Rectal smooth muscle tissue (tissue), 1 donor: ENCODE measurements around the gene TBC1D2.
"Not testable (repeated sequence)": the region's sequence is repeated elsewhere in the genome, so short reads cannot be mapped to it uniquely, and the experiment has no call there.

Experiments used
- H3K27ac ChIP-seq: one replicate; pipeline ENCODE4 v1.7.0; 2013; ENCODE audit warnings: low read depth, low read length, inconsistent platforms
- H3K27me3 ChIP-seq: one replicate; pipeline ENCODE4 v1.7.0; 2013; ENCODE audit warnings: low read length; ENCODE audit not compliant: control insufficient read depth, insufficient read depth
- H3K36me3 ChIP-seq: one replicate; pipeline ENCODE4 v1.7.0; 2013; ENCODE audit warnings: low read length; ENCODE audit not compliant: control insufficient read depth, insufficient read depth
- H3K4me1 ChIP-seq: one replicate; pipeline ENCODE4 v1.7.0; 2013; ENCODE audit warnings: low read length; ENCODE audit not compliant: control insufficient read depth, insufficient read depth
- H3K4me3 ChIP-seq: one replicate; pipeline ENCODE4 v1.7.0; 2013; ENCODE audit warnings: low read length
- H3K9ac ChIP-seq: one replicate; pipeline ENCODE4 v1.7.0; 2013; ENCODE audit warnings: low read length

Gene TBC1D2

DNA sequence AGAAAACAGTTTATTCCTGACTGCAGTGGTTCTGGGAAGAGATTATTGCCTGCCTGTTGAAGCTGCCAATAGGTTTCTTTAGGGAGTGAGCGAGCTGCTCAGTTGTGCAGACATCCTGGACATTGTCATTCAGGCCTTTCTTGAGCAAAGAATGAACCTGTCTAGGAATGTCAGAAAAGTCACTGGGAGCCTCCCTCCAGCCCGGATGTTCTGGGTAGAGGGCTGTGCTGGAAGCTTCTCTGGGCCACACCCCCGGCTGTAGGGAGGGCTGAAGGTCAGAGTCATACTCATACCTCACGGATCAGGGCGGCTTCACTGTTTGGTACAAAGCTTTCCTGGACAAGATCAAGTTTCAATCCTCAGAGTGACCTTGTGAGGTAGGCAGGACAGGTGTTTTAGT, 33.4 kb upstream of the TBC1D2 start:
- Histone ChIP-seq H3K27ac (no peak overlapping the region), H3K9ac (no peak overlapping the region), H3K4me3 (no peak overlapping the region), H3K36me3 (no peaks in the 10 kb centered on the region), H3K4me1 (no peaks in the 10 kb centered on the region), H3K27me3 (peaks cover 3% of the 10 kb centered on the region)

DNA sequence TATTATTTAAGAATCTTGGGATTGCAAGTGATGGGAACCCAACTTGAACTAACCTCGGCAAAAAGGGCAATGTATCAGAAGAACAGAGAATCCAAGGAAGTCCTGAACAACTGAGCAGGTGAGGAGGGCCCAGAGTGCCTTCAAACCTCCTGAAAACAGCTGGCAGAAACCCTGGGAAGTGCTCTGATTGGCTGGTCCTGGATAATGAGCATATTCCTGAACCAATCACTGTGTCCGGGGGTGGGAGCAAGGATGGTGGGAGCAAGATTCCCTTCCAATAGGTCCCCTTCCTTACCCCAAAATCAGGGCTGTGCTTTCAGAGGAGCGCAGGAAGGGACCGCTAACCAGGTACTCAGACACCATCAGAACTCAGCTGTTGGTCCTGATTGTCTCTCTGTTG, 31.9 kb upstream of the TBC1D2 start:
- no peak overlapping the region for H3K9ac ChIP-seq
- no peak overlapping the region for H3K4me3 ChIP-seq
- H3K27ac ChIP-seq, result no peak overlapping the region
- no peaks in the 10 kb centered on the region for H3K4me1 ChIP-seq
- no peaks in the 10 kb centered on the region for H3K27me3 ChIP-seq
- no peaks in the 10 kb centered on the region for H3K36me3 ChIP-seq

DNA sequence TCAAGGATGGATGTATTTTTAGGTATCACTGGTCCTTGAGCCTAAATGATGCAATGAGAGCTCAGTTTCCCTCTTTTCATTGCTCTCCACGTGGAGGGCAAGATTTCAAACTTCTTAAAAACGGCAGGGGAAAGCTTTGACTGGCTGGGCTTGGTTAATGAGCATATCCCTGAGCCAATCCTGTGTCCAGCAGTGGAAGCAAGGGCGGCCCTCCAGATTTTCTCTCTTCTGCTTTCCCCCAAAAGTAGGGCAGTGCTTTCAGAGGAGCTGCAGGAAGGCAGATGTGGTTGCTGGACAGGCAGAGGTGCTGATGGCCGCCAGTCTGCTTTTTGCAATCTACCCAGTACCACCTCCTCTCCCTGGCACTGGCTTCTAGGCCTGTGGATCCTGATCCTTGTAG, 30.0 kb upstream of the TBC1D2 start:
- Histone ChIP-seq H3K4me3 (no peak overlapping the region), H3K9ac (no peak overlapping the region), H3K36me3 (no peaks in the 10 kb centered on the region), H3K27me3 (no peaks in the 10 kb centered on the region), H3K27ac (no peak overlapping the region), H3K4me1 (no peaks in the 10 kb centered on the region)

DNA sequence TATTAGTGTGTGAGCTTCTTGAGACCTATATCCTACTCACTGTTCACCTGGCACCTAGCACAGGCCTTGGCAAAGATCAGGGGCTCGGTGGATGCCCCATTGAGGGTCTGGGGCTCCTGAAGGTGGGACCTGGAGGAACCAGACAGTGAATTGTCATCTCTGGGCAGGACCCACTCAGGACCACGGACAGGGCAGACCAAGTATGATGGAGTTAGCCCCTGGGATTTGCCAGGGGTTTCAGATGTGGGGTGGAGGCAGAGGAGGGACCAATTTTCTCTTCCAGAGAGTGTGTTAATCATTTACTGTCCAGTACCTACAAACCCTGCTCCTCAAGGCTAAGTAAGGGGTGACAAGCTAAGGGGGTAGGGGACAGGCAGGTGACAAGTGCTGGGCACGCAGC, 29.3 kb upstream of the TBC1D2 start:
- Histone ChIP-seq H3K36me3 (no peaks in the 10 kb centered on the region), H3K27me3 (no peaks in the 10 kb centered on the region), H3K9ac (no peak overlapping the region), H3K27ac (no peak overlapping the region), H3K4me3 (no peak overlapping the region), H3K4me1 (no peaks in the 10 kb centered on the region)

DNA sequence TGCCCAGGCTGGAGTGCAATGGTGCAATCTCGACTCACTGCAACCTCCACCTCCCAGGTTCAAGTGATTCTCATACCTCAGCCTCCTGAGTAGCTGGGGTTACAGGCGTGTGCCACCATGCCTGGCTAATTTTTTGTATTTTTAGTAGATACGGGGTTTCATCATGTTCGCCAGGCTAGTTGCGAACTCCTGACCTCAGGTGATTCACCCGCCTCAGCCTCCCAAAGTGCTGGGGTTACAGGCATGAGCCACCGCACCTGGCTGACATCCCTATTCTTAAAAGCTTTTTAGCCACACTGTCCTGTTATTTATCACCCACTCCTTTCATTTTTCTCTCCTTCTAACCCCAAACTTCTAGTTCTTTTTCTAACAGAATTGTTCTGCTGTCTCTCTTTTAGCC, 27.7 kb upstream of the TBC1D2 start:
- not testable (repeated sequence) for H3K4me1 ChIP-seq, H3K36me3 ChIP-seq, H3K4me3 ChIP-seq, H3K9ac ChIP-seq, H3K27me3 ChIP-seq, H3K27ac ChIP-seq

DNA sequence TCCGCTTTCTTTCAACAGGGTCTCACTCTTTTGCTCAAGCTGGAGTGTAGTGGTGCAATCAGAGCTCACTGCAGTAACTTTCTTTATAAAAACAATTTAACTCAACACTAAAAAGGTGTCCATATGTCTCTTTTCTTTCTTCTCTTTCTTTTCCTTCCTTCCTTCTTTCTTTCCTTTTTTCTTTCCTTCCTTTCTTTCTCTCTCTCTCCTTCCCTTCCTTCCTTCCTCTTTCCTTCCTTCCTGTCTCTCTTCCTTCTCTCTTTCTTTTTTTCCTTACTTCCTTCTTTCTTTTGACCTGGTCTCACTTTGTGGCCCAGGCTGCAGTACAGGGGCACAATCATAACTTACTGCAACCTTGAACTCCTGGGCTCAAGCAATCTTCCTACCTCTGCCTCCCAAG, 25.8 kb upstream of the TBC1D2 start:
- H3K4me1 ChIP-seq, result no peaks in the 10 kb centered on the region
- no peak overlapping the region for H3K9ac ChIP-seq
- H3K27me3 ChIP-seq, result no peaks in the 10 kb centered on the region
- no peak overlapping the region for H3K27ac ChIP-seq
- no peaks in the 10 kb centered on the region for H3K36me3 ChIP-seq
- H3K4me3 ChIP-seq, result no peak overlapping the region

DNA sequence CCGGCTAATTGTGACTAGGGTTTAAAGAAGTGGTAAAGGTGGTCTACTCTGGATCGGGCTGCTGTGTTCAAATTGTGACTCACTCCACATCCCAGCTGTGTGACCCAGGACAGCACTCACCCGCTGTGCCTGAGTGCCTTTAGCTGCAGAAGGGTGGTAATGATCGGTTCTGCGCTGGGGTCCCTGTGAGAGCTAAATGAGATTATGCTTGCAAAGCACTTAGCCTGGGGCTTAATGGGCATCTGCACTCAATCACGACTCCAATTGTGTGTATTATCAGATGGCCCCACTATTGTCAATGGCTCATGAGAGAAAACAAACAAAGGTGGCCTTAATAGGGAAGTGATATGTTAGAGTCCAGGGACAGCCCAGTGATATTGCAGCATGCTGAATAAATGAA, 25.1 kb upstream of the TBC1D2 start:
- Histone ChIP-seq H3K4me1 (no peaks in the 10 kb centered on the region), H3K4me3 (no peak overlapping the region), H3K27me3 (no peaks in the 10 kb centered on the region), H3K9ac (no peak overlapping the region), H3K27ac (no peak overlapping the region), H3K36me3 (no peaks in the 10 kb centered on the region)

DNA sequence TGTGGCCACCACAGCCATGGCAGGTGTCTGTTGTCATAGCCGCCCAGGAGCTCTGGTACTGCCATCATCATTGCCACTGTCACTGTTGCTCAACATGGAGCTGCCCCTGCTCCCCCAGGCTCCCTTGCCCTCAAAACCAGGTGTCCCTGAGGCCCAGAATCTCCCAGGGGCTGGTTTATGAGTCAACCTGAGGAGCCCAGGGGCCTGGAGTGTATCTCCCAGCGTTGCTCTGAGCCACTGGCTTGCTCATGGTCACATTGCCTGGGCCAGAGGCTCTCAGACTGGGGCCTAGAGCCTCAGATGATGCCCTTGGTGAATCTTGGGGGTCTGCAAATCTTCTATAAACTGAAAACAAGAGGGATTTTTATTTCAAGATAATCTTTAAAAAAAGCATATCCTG, 24.7 kb upstream of the TBC1D2 start:
- no peak overlapping the region for H3K4me3 ChIP-seq
- H3K9ac ChIP-seq, result no peak overlapping the region
- no peaks in the 10 kb centered on the region for H3K36me3 ChIP-seq
- H3K27ac ChIP-seq, result no peak overlapping the region
- H3K27me3 ChIP-seq, result no peaks in the 10 kb centered on the region
- H3K4me1 ChIP-seq, result no peaks in the 10 kb centered on the region

DNA sequence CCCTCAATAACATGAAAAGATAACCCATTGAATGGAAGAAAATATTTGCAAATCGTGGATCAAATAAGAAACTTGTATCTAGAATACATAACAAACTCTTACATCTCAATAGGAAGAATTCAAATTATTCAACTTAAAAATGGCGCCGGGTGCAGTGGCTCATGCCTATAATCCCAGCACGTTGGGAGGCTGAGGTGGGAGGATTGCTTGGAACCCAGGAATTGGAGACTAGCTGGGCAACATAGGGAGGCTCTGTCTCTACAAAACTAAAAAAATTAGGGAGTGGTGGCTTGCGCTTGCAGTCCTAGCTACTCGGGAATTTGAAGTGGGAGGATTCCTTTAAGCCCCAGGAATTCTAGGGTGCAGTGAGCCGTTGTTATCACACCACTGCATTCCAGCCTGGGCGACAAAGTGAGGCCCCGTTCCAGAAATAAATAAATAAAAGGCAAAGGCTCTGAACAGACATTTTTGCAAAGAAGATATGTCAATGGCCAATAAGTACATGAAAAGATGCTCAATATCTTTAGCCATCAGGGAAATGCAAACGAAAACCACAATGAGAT, 21.5 kb upstream of the TBC1D2 start:
- H3K27ac ChIP-seq, result no peak overlapping the region
- no peaks in the 10 kb centered on the region for H3K4me1 ChIP-seq
- H3K4me3 ChIP-seq, result no peak overlapping the region
- H3K9ac ChIP-seq, result no peak overlapping the region
- no peaks in the 10 kb centered on the region for H3K36me3 ChIP-seq
- H3K27me3 ChIP-seq, result no peaks in the 10 kb centered on the region

DNA sequence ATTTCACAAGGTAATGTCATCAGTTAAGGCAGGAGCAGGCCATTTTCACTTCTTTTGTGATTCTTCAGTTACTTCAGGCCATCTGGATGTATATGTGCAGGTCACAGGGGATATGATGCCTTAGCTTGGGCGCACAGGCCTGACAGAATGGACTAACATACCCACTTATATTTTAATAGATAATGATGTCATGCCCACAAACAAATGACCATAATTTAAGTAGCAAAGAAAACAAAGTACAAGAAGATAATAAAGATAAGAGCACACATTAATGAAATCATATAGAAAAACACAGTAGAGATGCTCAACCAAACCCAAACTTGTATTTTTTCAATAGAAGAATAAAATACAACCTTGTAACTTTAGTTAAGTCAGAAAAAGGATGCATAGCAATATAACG, 19.7 kb upstream of the TBC1D2 start:
- Histone ChIP-seq H3K9ac (no peak overlapping the region), H3K4me1 (no peaks in the 10 kb centered on the region), H3K27ac (no peak overlapping the region), H3K4me3 (no peak overlapping the region), H3K36me3 (no peaks in the 10 kb centered on the region), H3K27me3 (no peaks in the 10 kb centered on the region)

DNA sequence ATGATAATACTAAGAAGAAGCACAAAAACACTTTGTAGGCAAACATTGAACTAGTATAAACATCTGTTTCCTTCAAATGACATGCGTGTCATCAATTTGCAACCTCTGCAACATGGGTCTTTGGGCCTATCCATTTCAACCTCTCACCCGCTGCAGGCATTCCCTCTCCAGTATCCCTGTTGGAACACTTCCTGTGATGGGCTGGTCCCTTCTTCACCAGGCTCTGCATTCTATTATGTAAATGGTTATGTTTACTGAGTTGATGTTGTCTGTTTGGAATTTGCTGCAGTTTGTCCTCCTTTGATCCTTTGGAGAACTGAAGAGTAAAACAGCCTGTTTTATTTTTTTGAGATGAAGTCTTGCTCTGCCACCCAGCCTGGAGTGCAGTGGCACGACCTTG, 16.6 kb upstream of the TBC1D2 start:
- no peak overlapping the region for H3K27ac ChIP-seq
- no peaks in the 10 kb centered on the region for H3K27me3 ChIP-seq
- H3K4me3 ChIP-seq, result no peak overlapping the region
- H3K36me3 ChIP-seq, result no peaks in the 10 kb centered on the region
- no peak overlapping the region for H3K9ac ChIP-seq
- no peaks in the 10 kb centered on the region for H3K4me1 ChIP-seq

DNA sequence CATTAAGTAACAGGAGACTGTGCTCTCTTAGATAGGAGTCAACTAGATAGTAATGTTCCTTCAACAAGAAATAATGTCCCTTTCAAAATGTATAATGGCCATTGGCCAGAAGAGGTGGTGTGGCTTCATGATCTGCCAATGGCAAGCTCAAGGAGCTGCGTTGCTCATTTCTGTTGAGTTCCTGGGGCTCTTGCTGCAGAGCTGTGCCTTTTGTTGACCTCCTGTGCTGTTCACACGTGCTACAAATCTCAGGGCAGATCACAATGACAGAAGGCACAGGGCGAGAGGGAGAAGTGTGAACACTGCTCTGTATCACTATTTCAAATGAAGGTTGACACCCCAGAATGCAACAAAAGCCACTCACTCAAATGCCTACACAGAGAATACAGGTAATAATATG, 16.0 kb upstream of the TBC1D2 start:
- no peaks in the 10 kb centered on the region for H3K27me3 ChIP-seq
- no peak overlapping the region for H3K27ac ChIP-seq
- no peak overlapping the region for H3K4me3 ChIP-seq
- no peak overlapping the region for H3K9ac ChIP-seq
- H3K4me1 ChIP-seq, result no peaks in the 10 kb centered on the region
- H3K36me3 ChIP-seq, result no peaks in the 10 kb centered on the region

DNA sequence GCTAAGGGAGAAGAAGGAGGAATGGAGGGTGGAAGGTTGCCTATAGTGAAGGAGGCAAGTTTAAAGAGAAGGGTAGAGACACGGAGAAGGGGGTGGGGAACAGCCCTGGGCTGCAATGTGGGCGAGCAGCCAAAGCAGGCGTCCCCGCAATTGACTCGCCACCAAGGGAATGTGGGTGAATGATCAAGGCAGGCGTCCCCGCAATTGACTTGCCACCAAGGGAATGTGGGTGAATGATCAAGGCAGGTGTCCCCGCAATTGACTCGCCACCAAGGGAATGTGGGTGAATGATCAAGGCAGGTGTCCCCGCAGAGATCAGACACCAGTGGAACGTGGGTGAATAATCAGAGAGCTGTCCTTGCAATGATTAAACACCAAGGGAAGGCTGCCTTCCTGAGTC, 14.8 kb upstream of the TBC1D2 start:
- H3K4me1 ChIP-seq, result not testable (repeated sequence)

More for the DNA sequence above, 14.8 kb upstream of the TBC1D2 start:
- not testable (repeated sequence) for H3K36me3 ChIP-seq, H3K27ac ChIP-seq, H3K27me3 ChIP-seq, H3K4me3 ChIP-seq, H3K9ac ChIP-seq
